GM12874 (cell line): ENCODE results near the gene ATP2A3.

ENCODE experiments used
- CTCF ChIP-seq: IDR thresholded peaks from 2 replicates; pipeline ENCODE4 v1.5.1; 2011; ENCODE audit warnings: low read depth, mild to moderate bottlenecking, control low read depth, low read length, moderate library complexity; ENCODE audit not compliant: insufficient read depth

Gene ATP2A3

GRCh38 chr17:4006165-4006589 is 41.9 kb upstream of the ATP2A3 start:
- TF ChIP-seq CTCF, result no peak

GRCh38 chr17:4005296-4006164 is 41.3 kb upstream of the ATP2A3 start:
- no peak for TF ChIP-seq CTCF

- peak; percentile 90 for TF ChIP-seq CTCF
Measured at GRCh38 chr17:4004517-4005295, 40.5 kb upstream of the ATP2A3 start.

GRCh38 chr17:4003501-4004421 is 39.5 kb upstream of the ATP2A3 start:
- no peak for TF ChIP-seq CTCF

- TF ChIP-seq CTCF, result no peak
Measured at GRCh38 chr17:4003131-4003500, 38.9 kb upstream of the ATP2A3 start.

GRCh38 chr17:4001048-4001590 is 36.9 kb upstream of the ATP2A3 start:
- TF ChIP-seq CTCF, result no peak
